GM12864 (cell line): Measurements from ENCODE around the gene SOBP.
"Not testable (repeated sequence)": the region's sequence is repeated elsewhere in the genome, so short reads cannot be mapped to it uniquely, and the experiment has no call there.

Experiments
- DNase-seq: peaks from one replicate; pipeline ENCODE4 v3.0.0-alpha.2; 2011; ENCODE audit warnings: low read depth
- H3K4me3 ChIP-seq: 2 replicates; pipeline ENCODE4 v1.5.1; 2011; ENCODE audit warnings: mild to moderate bottlenecking, low read depth, low read length, control low read depth
- CTCF ChIP-seq: IDR thresholded peaks from 2 replicates; pipeline ENCODE4 v1.5.1; 2011; ENCODE audit warnings: low read depth, mild to moderate bottlenecking, moderate library complexity, low read length, control low read depth, inconsistent platforms; ENCODE audit errors: missing control alignments

The SOBP gene

GRCh38 chr6:107543567-107543966 is 53.6 kb downstream of the SOBP start:
- no peak for DNase-seq
- H3K4me3 ChIP-seq, result no peak overlapping the region
- no peak for TF ChIP-seq CTCF

GRCh38 chr6:107545763-107546162 is 55.8 kb downstream of the SOBP start:
- DNase-seq, result no peak
- H3K4me3 ChIP-seq, result no peak overlapping the region
- TF ChIP-seq CTCF, result no peak

GRCh38 chr6:107546691-107547450 is 57.0 kb downstream of the SOBP start:
- H3K4me3 ChIP-seq, result no peak overlapping the region
- no peak for TF ChIP-seq CTCF
- no peak for DNase-seq

GRCh38 chr6:107547451-107547840 is 57.5 kb downstream of the SOBP start:
- DNase-seq, result no peak
- TF ChIP-seq CTCF, result no peak
- H3K4me3 ChIP-seq, result no peak overlapping the region

- H3K4me3 ChIP-seq, result no peak overlapping the region
- TF ChIP-seq CTCF, result no peak
- no peak for DNase-seq
These were observed 60.4 kb downstream of the SOBP start for GRCh38 chr6:107550241-107550840.

- TF ChIP-seq CTCF, result no peak
- no peak overlapping the region for H3K4me3 ChIP-seq
- no peak for DNase-seq
These were observed 61.0 kb downstream of the SOBP start for GRCh38 chr6:107550906-107551305.

- DNase-seq, H3K4me3 ChIP-seq: not testable (repeated sequence)
These were observed 63.2 kb downstream of the SOBP start for GRCh38 chr6:107553121-107553520.
